Astrocyte of the spinal cord (primary cell): ENCODE measurements around the gene RBM15.

Source experiments
- DNase-seq: peaks from one replicate; pipeline ENCODE4 v3.0.0; 2011; ENCODE audit warnings: low read depth, low spot score
- H3K4me3 ChIP-seq: 2 replicates; pipeline ENCODE4 v1.5.1; 2011; ENCODE audit warnings: low read depth, mild to moderate bottlenecking, low read length, moderate library complexity
- in situ Hi-C: cut with HindIII; loops from 2 replicates; pipeline ENCODE4 v1.10.0; 2017; ENCODE audit warnings: low sequenced_read_pairs
- TF ChIP-seq, protein P1 (sequence below): IDR thresholded peaks from 2 replicates; pipeline ENCODE4 v1.5.1; 2012; ENCODE audit warnings: low read depth, mild to moderate bottlenecking, low read length, inconsistent platforms

The RBM15 gene

DNA sequence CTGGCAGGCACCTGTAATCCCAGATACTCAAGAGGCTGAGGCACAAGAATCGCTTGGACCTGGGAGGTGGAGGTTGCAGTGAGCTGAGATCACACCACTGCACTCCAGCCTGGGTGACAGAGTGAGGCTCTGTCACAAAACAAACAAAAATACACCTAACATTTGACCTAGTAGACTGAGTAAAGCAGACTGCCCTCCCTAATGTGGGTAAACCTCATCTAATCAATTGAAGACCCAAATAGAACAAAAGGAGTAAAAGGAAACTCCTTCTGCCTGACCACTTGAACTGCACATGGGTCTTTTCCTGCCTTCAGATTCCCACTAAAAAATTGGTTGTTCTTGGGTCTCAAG is 19.0 kb upstream of the RBM15 start:
- no peak for DNase-seq
- no peak overlapping the region for H3K4me3 ChIP-seq
- TF ChIP-seq, protein P1, sequence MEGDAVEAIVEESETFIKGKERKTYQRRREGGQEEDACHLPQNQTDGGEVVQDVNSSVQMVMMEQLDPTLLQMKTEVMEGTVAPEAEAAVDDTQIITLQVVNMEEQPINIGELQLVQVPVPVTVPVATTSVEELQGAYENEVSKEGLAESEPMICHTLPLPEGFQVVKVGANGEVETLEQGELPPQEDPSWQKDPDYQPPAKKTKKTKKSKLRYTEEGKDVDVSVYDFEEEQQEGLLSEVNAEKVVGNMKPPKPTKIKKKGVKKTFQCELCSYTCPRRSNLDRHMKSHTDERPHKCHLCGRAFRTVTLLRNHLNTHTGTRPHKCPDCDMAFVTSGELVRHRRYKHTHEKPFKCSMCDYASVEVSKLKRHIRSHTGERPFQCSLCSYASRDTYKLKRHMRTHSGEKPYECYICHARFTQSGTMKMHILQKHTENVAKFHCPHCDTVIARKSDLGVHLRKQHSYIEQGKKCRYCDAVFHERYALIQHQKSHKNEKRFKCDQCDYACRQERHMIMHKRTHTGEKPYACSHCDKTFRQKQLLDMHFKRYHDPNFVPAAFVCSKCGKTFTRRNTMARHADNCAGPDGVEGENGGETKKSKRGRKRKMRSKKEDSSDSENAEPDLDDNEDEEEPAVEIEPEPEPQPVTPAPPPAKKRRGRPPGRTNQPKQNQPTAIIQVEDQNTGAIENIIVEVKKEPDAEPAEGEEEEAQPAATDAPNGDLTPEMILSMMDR, result no peak
- in situ Hi-C loops, result no loop called here

DNA sequence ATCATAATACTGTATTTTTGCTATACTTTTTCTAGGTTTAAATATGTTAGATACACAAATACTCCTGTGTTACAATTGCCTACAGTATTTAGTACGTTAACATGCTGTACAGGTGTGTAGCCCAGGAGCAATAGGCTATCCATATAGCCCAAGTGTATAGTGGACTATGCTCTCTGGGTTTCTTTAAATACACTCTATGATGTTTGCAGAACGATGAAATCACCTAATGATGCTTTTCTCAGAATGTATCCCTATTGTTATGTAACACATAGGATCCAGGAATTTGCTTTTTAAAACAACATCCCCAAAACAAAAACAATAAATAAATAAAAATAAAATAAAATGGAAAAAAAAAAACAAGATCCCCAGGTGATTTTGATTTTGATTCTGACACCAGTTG is 18.1 kb upstream of the RBM15 start:
- DNase-seq, result no peak
- in situ Hi-C loops, result no loop called here
- no peak overlapping the region for H3K4me3 ChIP-seq
- TF ChIP-seq, protein P1, result no peak

DNA sequence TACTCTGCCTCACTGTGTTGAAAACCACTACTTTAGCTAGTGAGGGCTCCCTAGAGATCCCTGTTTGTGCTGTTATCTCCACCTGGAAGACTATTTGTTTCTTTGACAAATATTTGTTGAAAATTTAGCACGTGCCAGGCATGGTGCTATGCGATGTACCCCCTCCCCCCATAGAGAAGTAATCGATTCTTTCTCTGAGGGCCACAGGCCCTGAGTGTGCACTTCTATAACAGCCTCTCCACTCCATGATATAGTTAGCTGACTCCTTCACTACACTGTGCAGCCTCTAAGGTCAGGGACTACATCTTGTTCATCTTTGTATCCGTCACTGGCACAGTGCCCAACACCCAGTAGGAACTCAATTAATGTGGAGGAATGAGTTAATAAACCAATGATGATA is 17.3 kb upstream of the RBM15 start:
- TF ChIP-seq, protein P1, result no peak
- DNase-seq, result no peak
- no peak overlapping the region for H3K4me3 ChIP-seq
- in situ Hi-C loops, result no loop called here

DNA sequence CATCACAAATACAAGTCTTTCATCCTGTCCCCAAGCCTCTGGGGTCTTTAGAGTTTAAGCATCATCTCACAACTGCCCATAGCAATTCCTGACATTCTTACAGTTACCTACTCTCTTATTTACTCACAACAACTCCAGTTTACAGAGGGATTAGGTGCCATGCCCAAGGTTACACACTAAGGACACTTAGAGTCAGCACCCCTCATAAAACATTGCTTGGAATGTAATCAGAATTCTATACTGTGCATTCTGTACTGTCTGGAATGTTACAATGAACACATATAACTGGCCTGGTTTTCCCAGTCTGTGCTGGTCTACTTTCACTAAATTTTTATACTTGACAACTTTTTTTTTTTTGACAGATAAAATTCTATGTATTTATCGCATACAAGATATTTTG is 14.5 kb upstream of the RBM15 start:
- in situ Hi-C loops, result no loop called here

DNA sequence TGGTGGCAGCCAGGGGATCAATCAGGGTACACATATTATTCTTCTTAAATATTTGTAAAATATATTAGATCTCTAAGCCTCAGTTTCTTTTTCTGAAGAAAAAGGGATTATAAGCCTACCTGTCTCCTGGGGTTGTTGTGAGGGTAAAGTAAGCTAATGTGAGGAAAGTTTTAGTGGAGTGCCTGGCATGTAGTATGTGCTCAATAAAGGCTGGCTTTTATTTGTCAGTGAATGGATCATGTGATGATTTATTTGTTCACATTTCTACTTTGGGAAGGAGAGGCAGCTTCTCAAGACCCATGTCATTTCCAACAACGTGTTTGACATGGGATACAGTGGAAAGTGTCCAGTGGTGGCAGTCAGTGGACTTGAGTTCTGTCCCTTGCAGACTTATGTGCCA is 12.4 kb upstream of the RBM15 start:
- in situ Hi-C loops, result no loop called here
- no peak for DNase-seq
- no peak overlapping the region for H3K4me3 ChIP-seq
- TF ChIP-seq, protein P1, result no peak

More for the DNA sequence above, 14.5 kb upstream of the RBM15 start:
- DNase-seq, result no peak
- no peak overlapping the region for H3K4me3 ChIP-seq
- TF ChIP-seq, protein P1, result no peak

DNA sequence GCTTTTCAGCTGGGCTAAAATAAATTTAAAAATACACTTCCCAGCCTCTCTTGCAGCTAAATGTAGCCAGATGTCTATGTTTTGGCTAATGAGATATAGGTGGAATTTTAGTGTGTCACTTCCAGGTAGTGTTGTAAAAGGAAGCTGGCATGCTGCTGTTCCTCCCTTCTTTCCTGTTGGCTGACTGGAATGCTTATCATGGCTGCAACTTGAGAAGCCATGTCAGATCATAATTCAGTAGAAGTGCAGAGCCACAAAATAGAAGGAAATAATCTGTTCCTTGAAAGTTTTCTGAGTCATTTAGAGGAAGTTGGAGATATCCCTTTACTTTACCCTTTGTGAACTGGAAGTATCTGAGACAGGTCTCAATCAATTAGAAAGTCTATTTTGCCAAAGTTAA is 10.9 kb upstream of the RBM15 start:
- no peak for DNase-seq
- TF ChIP-seq, protein P1, result no peak
- no peak overlapping the region for H3K4me3 ChIP-seq
- in situ Hi-C loops, result no loop called here

DNA sequence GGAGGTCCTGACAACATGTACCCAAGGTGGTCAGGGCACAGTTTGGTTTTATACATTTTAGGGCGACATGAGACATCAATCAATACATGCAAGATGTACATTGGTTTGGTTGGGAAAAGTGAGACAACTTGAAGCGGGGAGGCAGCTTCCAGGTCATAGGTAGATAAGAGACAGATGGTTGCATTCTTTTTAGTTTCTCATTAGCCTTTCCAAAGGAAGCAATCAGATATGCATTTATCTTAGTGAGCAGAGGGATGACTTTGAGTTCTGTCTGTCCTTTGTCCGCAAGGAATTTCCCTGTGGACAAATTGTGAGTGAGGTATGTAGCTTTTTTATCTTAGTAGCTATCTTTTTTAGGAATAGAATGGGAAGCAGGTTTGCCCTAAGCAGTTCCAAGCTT is 10.5 kb upstream of the RBM15 start:
- H3K4me3 ChIP-seq, result no peak overlapping the region
- no peak for DNase-seq
- TF ChIP-seq, protein P1, result no peak
- in situ Hi-C loops, result no loop called here
